Smooth muscle cell (in vitro differentiated cells): ENCODE measurements around the gene STING1. TPM values are rescaled to one million over a fixed set of nuclear protein-coding genes. Genes with fewer than 3 reads are reported as not detected.

Experiments used
- DNase-seq: peaks from one replicate; lab custom pipeline; 2025; ENCODE audit not compliant: unreplicated experiment; lab: John Stamatoyannopoulos, UW
- H2AFZ ChIP-seq: fragments of 200-600 bp; sonication (generic); 2 replicates; pipeline ENCODE4 v1.6.0; 2016; ENCODE audit warnings: antibody characterized with exemption, low read depth, mild to moderate bottlenecking
- H3F3A ChIP-seq: fragments of 200-600 bp; sonication (generic); 2 replicates; pipeline ENCODE4 v1.6.0; 2017; ENCODE audit warnings: antibody characterized with exemption, low read depth
- H3K27ac ChIP-seq: fragments of 200-600 bp; sonication (generic); 2 replicates; pipeline ENCODE4 v1.5.1; 2016; ENCODE audit warnings: low read depth, mild to moderate bottlenecking
- H3K27me3 ChIP-seq: fragments of 200-600 bp; sonication (generic); 2 replicates; pipeline ENCODE4 v1.6.1; 2016; ENCODE audit warnings: low read depth, mild to moderate bottlenecking
- H3K36me3 ChIP-seq: fragments of 200-600 bp; sonication (generic); 2 replicates; pipeline ENCODE4 v1.5.1; 2016; ENCODE audit warnings: low read depth
- H3K4me1 ChIP-seq: fragments of 200-600 bp; sonication (generic); 2 replicates; pipeline ENCODE4 v1.5.1; 2016; ENCODE audit warnings: low read depth
- H3K4me2 ChIP-seq: fragments of 200-600 bp; sonication (generic); 2 replicates; pipeline ENCODE4 v1.6.0; 2016; ENCODE audit warnings: mild to moderate bottlenecking
- H3K4me3 ChIP-seq: fragments of 200-600 bp; sonication (generic); 2 replicates; pipeline ENCODE4 v1.5.1; 2016; ENCODE audit warnings: mild to moderate bottlenecking
- H3K79me2 ChIP-seq: fragments of 200-600 bp; sonication (generic); 2 replicates; pipeline ENCODE4 v1.6.0; 2016; ENCODE audit warnings: low read depth, mild to moderate bottlenecking
- H3K9ac ChIP-seq: fragments of 200-600 bp; sonication (generic); 2 replicates; pipeline ENCODE4 v1.6.0; 2016; ENCODE audit warnings: low read depth
- H3K9me3 ChIP-seq: fragments of 200-600 bp; sonication (generic); replicated peaks from 2 replicates; pipeline ENCODE4 v1.5.1; 2016; ENCODE audit warnings: low read depth
- H4K20me1 ChIP-seq: fragments of 200-600 bp; sonication (generic); 2 replicates; pipeline ENCODE4 v1.6.0; 2016; ENCODE audit warnings: low read depth
- CTCF ChIP-seq: fragments of 200-600 bp; sonication (generic); IDR thresholded peaks from 2 replicates; pipeline ENCODE4 v1.5.1; 2017; ENCODE audit warnings: borderline replicate concordance, mild to moderate bottlenecking, antibody characterized with exemption; ENCODE audit not compliant: insufficient read depth, poor library complexity, severe bottlenecking
- WGBS: methylation state at CpG from one replicate; pipeline ENCODE4 v1.1.7; 2016; ENCODE audit warnings: low lambda C conversion rate; 5-methylcytosine and 5-hydroxymethylcytosine counted together
- polyA plus RNA-seq: library from polyadenylated mRNA; unstranded; fragments of >200 nt; fragmentation: Nextera tagmentation; extraction: Ambion mirVana; gene quantifications from 2 replicates; pipeline ENCODE4 v1.2.1, GENCODE V29; 2016
- total RNA-seq: library from RNA; depleted of rRNA; stranded (reverse); fragments of >200 nt; gene quantifications from 2 replicates; pipeline ENCODE4 v1.2.3, GENCODE V29; 2014

Gene STING1
- total and polyA plus RNA-seq, 2 experiments from 2014 or later: 5.8 to 9.6 TPM

- Histone ChIP-seq H3K4me3 (no peak within 1 kb of the TSS), H3K9ac (no peak within 1 kb of the TSS), H2AFZ (peak within 1 kb of the TSS; percentile 30)
Observed at GRCh38 chr5:139462586-139463276, 19.8 kb downstream of the STING1 start, which contains the start of gene ECSCR. Gene ECSCR (minus strand): TSS chr5:139462743. CDS start chr5:139462670, 73 bp downstream.

GRCh38 chr5:139461698-139462097, 20.9 kb downstream of the STING1 start:
- Histone ChIP-seq H3K4me3 (no peak overlapping the region), H3K4me1 (no peaks in the 10 kb centered on the region), H3K4me2 (peak overlapping the region; percentile 22), H2AFZ (no peak overlapping the region), H3F3A (no peaks in the 10 kb centered on the region), H3K27me3 (no peaks in the 10 kb centered on the region), H3K9ac (no peak overlapping the region), H3K79me2 (no peaks in the 10 kb centered on the region), H3K9me3 (no peaks in the 10 kb centered on the region), H3K27ac (peak overlapping the region; percentile 17), H4K20me1 (no peaks in the 10 kb centered on the region), H3K36me3 (no peaks in the 10 kb centered on the region)
- no peak for DNase-seq
- TF ChIP-seq CTCF: no peak
- 57% methylated on average over 5 of the region's 5 CpGs for WGBS

More at GRCh38 chr5:139462586-139463276, 19.8 kb downstream of the STING1 start, which contains the start of gene ECSCR:
- H3F3A ChIP-seq: no peaks in the 10 kb centered on the region
- H3K4me1 ChIP-seq: no peaks in the 10 kb centered on the region
- no peaks in the 10 kb centered on the region for H3K36me3 ChIP-seq
- H4K20me1 ChIP-seq: no peaks in the 10 kb centered on the region
- no peaks in the 10 kb centered on the region for H3K27me3 ChIP-seq
- WGBS: 83% methylated on average over 10 of the region's 10 CpGs
- DNase-seq: no peak
- H3K4me2 ChIP-seq: peak within 1 kb of the TSS; percentile 22
- peak within 1 kb of the TSS; percentile 17 for H3K27ac ChIP-seq
- no peaks in the 10 kb centered on the region for H3K9me3 ChIP-seq
- no peak for TF ChIP-seq CTCF
- no peaks in the 10 kb centered on the region for H3K79me2 ChIP-seq

- no peak for TF ChIP-seq CTCF
- Histone ChIP-seq H4K20me1 (no peaks in the 10 kb centered on the region), H3K4me2 (peak overlapping the region; percentile 9), H3K27me3 (no peaks in the 10 kb centered on the region), H3K4me3 (no peak overlapping the region), H3K9me3 (no peaks in the 10 kb centered on the region), H3K27ac (peak overlapping the region; percentile 26), H3F3A (no peaks in the 10 kb centered on the region), H3K4me1 (no peaks in the 10 kb centered on the region), H3K79me2 (no peaks in the 10 kb centered on the region), H3K36me3 (no peaks in the 10 kb centered on the region), H2AFZ (no peak overlapping the region), H3K9ac (no peak overlapping the region)
- no peak for DNase-seq
- 87% methylated on average over 7 of the region's 7 CpGs for WGBS
Observed at GRCh38 chr5:139461176-139461575, 21.4 kb downstream of the STING1 start.

- Histone ChIP-seq H3K4me1 (no peaks in the 10 kb centered on the region), H3K27ac (peak overlapping the region; percentile 35), H3K79me2 (no peaks in the 10 kb centered on the region), H3F3A (no peaks in the 10 kb centered on the region), H3K9me3 (no peaks in the 10 kb centered on the region), H3K4me2 (no peak overlapping the region), H3K4me3 (no peak overlapping the region), H3K36me3 (no peaks in the 10 kb centered on the region), H3K9ac (no peak overlapping the region), H2AFZ (no peak overlapping the region), H3K27me3 (no peaks in the 10 kb centered on the region), H4K20me1 (no peaks in the 10 kb centered on the region)
- 29% methylated on average over 1 of the region's 1 CpG for whole genome bisulfite sequencing
- TF ChIP-seq CTCF: no peak
- DNase-seq: no peak
Observed at GRCh38 chr5:139460455-139460854, 22.1 kb downstream of the STING1 start.
